T-helper 1 cell (primary cell): ENCODE measurements around the gene SELP.

Source experiments
- DNase-seq, 5 donors: peaks; one replicate each; pipeline ENCODE4 v3.0.0-alpha.2; 2012 to 2020

The SELP gene

DNA sequence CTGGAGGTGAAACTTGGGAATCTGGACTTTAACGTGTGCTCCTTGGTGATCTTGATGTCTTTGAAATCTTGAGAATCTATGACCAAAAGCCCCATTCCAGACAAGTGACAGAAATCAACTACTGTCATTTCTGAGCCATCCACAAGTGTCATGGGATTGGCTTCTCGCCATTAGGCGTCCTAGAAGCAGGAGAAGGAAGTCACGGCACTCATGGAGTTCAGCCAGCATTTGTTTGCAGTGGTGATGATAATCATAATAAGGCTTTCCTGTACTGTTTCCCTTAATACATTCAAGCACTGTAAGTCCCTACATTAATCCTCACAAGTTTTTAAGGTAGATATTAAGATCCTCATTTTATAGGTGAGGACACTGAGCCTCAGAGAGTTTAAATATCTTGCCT lies 55.6 kb downstream of the SELP start:
- DNase-seq, result no peak

GRCh38 chr1:169572187-169572586 lies 57.7 kb downstream of the SELP start:
- DNase-seq, result no peak

DNA sequence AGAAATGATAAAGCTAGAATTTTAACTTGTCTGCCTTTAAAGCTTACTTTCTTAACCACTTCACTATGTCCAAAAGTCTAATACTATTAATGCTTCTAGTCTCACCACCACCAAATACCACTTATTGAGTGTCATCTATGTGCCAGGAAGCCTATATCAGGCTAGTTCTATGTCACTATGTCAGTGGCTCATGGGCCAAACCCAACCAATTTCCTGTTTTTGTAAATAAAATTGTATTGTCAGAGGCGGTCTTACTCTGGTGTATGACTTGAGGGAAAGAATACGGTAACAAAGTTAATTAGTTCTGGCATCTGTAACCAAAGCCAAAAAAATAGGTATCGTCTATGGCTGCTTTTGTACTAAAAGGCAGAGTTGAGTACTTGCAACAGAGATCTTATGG lies 58.5 kb downstream of the SELP start:
- no peak for DNase-seq

GRCh38 chr1:169570172-169570574 lies 59.8 kb downstream of the SELP start:
- no peak for DNase-seq

DNA sequence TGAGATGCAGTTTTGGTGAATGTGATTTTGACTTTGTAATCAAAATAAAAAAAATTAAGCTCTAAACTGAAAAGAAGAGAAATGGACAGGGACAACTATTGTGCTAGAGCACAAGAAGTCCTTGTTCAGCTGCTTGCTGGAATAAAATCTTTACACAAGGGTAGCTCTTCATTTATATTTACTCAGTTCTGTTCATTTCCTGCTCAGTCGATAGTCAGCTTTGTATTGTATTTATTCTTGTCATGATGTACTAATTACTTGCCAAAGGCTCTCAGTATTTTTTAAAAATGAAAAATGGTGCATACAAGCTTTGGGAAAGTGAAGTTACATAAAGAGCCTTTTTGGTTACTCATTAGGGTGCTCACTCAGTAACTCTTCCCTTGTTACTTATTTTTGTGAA lies 61.4 kb downstream of the SELP start:
- DNase-seq, result no peak

- DNase-seq, result no peak
Observed at GRCh38 chr1:169565335-169566271, 64.3 kb downstream of the SELP start.

GRCh38 chr1:169563650-169564049 lies 66.3 kb downstream of the SELP start:
- DNase-seq, result no peak

DNA sequence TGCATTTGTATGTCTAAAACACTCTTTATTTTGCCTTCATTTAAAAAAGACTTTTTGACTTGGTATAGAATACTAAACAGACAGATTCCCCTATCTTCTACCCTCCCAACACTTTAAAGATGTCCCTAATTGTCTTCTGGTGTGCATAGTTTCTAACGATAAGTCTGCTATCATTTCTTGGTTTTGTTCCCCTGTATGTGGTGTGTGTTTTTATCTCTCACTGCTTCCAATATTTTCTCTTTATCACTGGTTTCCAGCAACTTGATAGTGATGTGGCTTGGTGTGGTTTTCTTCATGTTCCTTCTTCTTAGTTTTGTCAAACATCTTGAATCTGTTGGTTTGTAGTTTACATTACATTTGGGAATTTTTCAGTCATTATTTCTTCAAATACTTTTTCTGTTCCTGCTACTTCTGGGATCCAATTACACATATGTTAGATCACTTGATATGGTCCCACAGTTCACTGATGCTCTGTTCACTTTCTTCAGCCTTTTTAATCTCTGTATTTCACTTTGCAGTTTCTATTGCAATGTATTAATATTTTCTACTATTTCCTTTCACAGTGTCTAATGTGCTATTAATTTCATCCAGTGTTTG lies 66.8 kb downstream of the SELP start:
- DNase-seq, result no peak

DNA sequence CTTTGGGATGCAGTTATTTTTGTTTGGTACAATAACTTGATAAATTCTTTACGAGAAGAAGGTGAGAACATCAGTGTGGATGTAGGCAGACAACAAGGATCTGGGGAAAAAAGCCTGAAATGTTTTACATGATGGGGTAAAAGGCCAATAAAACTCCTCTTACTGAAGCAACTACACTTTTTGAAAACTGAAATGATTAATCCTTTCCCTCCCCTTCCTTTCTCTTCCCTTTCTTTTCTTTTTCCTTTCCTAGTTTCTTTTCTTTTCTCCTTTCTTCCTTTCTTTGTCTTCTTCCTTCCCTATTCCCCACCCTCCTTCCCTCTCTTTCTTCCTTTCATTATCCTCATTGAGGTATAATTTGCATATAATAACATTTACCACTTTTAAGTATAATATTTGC lies 68.2 kb downstream of the SELP start:
- no peak for DNase-seq

- DNase-seq, result no peak
Observed at GRCh38 chr1:169557131-169557530, 72.8 kb downstream of the SELP start.

DNA sequence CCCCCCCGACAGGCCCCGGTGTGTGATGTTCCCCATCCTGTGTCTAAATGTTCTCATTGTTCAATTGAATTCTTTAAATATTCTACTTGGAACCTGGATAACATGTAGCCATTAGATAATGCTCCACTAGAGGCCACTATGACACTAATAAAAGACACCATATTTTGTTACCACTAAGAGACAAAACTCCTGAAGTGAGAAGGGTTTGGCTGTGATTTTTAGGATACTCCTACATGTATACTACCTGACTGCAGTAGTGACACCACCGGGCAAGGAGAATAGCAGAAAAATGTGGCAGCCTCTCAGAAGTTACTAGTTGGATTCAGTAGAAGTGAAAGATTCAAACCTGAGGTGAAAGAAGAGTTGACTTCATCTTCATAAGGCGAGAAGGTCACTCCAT lies 79.6 kb downstream of the SELP start:
- DNase-seq, result peak in 1 of 5 donors; percentile 54

DNA sequence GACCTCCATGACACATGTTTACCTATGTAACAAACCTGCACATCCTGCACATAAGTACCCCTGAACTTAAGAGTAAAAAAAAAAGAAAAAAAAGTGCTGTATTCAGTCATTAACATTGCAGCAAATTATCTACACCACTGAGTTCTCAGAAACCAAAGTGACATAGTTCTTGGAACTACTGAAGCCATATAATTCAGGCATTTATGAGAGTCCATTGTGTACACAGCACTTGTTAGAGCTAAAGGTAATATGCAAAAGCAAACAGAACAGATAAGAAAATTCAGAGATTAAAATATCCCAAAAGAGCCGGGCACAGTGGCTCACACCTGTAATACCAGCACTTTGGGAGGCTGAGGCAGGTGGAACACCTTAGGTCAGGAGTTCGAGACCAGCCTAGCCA lies 81.6 kb downstream of the SELP start:
- no peak for DNase-seq

DNA sequence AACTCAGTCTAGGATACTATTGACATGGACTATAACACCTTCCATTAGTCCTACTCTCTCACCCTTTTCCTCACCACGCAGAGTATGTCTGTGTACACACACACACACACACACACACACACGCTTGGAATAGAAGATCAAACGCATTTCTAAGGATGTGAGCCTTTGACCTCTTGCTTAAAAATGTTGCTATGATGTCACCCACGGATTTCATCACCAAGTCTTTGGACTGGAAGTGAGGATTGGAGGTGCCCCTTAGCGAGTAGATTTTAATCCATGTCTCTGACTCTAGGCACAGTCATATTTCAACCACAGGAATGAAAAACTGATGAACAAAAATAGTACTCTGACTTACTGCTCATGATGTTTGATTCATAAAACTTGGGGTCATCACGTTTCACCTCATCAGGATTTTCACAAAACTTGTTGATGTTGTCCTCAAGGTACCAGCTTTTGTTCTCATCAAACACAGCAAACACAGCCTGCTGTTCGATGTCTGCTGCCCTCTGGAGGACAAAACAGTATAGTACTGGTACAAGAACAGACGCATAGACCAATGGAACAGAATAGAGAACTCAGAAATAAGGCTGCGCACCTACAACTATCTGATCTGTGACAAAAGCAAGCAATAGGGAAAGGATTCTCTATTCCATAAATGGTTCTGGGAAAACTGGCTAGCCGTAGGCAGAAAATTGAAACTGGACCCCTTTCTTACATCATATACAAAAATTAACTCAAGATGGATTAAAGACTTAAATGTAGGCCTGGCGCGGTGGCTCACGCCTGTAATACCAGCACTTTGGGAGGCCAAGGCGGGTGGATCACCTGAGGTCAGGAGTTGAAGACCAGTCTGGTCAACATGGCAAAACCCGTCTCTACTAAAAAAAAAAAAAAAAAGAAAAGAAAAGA lies 83.6 kb downstream of the SELP start:
- peak in 4 of 5 donors; percentile 19 to 77 (median 42) for DNase-seq

DNA sequence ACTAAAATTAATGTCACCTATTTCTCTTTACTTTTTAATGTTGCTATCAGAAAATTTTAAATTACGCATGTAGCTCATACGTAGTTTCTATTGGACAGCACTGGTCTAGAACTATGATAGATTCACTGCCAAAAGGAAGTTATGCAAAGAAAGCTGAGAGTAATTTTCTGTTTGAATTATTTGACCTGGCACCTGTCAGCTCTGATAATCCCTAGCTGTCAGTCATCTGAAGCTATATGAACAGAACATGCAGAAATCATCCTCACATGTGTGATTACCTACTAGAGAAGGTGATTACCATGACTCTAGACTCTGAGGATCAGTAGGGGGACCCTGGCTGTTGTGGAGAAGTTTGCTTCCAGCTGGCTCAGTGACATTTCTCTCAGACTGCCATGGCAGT lies 84.5 kb downstream of the SELP start:
- DNase-seq, result no peak

DNA sequence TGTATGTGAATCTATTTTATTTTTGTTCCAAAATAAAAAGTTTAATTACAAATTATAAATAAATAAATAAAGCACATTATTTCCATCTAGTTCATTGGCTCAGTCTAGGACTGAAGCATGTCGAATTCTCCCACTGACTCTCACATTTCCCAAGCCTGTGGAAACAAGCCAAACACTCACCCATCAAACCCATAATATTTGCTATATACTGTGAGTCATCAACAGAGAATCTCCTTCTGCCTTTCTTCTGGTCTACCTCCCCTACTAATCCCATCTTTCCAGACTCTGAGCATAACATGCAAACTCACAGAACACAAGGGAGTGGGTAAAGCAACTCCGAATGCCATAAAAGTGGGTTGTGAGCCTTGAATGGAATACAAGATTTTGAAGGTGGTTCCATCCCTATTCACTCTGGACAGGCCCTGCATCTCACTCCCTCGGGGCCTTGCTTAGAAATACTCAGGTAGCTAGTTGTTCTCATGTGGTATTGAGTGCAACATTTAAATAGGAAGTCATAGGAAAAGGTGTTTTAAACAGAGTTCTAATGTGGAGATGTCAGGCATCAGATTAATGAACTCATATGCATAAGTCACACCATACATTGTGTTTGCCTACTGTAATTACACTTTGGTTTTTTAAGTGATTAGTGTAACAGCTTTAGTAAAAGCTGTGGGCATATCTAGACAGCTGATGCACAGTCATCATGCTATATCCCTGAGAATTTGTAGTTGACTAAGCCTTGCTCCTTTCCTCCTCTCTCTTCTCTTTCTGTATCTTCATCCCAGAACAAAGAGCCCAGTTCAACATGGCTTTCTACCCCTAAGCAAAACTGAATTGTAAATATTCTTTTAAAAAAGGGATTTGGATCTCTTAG lies 90.7 kb downstream of the SELP start:
- no peak for DNase-seq
